Measurements from ENCODE around the gene TFF1.

DNA sequence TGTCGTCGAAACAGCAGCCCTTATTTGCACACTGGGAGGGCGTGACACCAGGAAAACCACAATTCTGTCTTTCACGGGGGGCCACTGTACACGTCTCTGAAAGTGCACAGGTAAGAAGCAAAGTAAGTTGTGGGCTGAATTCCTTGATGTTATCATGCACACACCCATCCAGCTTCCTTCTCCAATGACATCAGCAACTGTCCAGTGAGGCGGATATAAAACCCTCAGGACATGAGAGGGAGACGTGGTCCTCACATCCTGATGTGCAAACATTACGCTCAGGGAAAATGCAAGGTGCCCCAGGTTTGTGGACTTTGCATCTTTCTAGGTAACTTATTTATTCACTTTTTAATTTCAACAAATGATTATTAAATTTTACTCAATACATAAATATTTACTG, 3.0 kb downstream of the TFF1 start:
- TF ChIP-seq, protein P1, sequence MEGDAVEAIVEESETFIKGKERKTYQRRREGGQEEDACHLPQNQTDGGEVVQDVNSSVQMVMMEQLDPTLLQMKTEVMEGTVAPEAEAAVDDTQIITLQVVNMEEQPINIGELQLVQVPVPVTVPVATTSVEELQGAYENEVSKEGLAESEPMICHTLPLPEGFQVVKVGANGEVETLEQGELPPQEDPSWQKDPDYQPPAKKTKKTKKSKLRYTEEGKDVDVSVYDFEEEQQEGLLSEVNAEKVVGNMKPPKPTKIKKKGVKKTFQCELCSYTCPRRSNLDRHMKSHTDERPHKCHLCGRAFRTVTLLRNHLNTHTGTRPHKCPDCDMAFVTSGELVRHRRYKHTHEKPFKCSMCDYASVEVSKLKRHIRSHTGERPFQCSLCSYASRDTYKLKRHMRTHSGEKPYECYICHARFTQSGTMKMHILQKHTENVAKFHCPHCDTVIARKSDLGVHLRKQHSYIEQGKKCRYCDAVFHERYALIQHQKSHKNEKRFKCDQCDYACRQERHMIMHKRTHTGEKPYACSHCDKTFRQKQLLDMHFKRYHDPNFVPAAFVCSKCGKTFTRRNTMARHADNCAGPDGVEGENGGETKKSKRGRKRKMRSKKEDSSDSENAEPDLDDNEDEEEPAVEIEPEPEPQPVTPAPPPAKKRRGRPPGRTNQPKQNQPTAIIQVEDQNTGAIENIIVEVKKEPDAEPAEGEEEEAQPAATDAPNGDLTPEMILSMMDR (conservative IDR thresholded peaks at IDR 0.05 in 1 of 2, IDR thresholded peaks at IDR 0.05 in 1 of 2; ENCODE audit: extremely low read depth in 1 of 2, insufficient read depth in 1 of 2, low read depth in 1 of 2, low read length in 2 of 2) = no peak
- TF ChIP-seq EZH2 (IDR thresholded peaks at IDR 0.05; ENCODE audit: borderline replicate concordance, low read length) = no peak

All from mammary epithelial cell (primary cell).